OCI-LY3 (cell line): ENCODE results near the gene KEL.

Experiments used
- H2AFZ ChIP-seq: fragments of 200-600, 300-600 bp; shearing (Covaris generic); 2 replicates; pipeline ENCODE4 v1.6.0; 2014; ENCODE audit warnings: antibody characterized with exemption, low read depth, low read length
- H3K27ac ChIP-seq: fragments of 200-600, 300-600 bp; sonication (generic); 2 replicates; pipeline ENCODE4 v1.5.1; 2014; ENCODE audit warnings: mild to moderate bottlenecking, low read length, moderate library complexity, mixed read lengths
- H3K27me3 ChIP-seq: fragments of 200-600, 300-600 bp; sonication (generic); 2 replicates; pipeline ENCODE4 v1.6.1; 2014; ENCODE audit warnings: low read depth, low read length, mixed read lengths
- H3K36me3 ChIP-seq: fragments of 200-600, 300-600 bp; sonication (generic); replicated peaks from 2 replicates; pipeline ENCODE3; 2014; ENCODE audit warnings: low read depth, low read length, mixed read lengths
- H3K4me1 ChIP-seq: fragments of 300-600, 200-600 bp; sonication (generic); 2 replicates; pipeline ENCODE4 v1.6.1; 2014; ENCODE audit warnings: low read length, mixed read lengths
- H3K4me2 ChIP-seq: fragments of 200-600, 300-600 bp; sonication (generic); 2 replicates; pipeline ENCODE4 v1.6.1; 2014; ENCODE audit warnings: low read length, mixed read lengths
- H3K4me3 ChIP-seq: fragments of 300-600, 200-600 bp; sonication (generic); 2 replicates; pipeline ENCODE4 v1.5.1; 2014; ENCODE audit warnings: antibody characterized with exemption, mild to moderate bottlenecking, low read length, moderate library complexity
- H3K79me2 ChIP-seq: fragments of 300-600, 200-600 bp; shearing (Covaris generic); 2 replicates; pipeline ENCODE4 v1.6.1; 2014; ENCODE audit warnings: mild to moderate bottlenecking, low read length, mixed read lengths
- H3K9ac ChIP-seq: fragments of 300-600, 200-600 bp; shearing (Covaris generic); 2 replicates; pipeline ENCODE4 v1.6.0; 2014; ENCODE audit warnings: mild to moderate bottlenecking, low read length, moderate library complexity
- H3K9me3 ChIP-seq: fragments of 200-600, 300-600 bp; shearing (Covaris generic); 2 replicates; pipeline ENCODE4 v1.6.1; 2014; ENCODE audit warnings: low read length, mixed read lengths; ENCODE audit not compliant: insufficient read depth
- H4K20me1 ChIP-seq: fragments of 200-600, 300-600 bp; sonication (generic); 2 replicates; pipeline ENCODE4 v1.6.1; 2016; ENCODE audit warnings: low read length, mixed read lengths; ENCODE audit not compliant: insufficient read depth
- EZH2phosphoT487 ChIP-seq: fragments of 200-600 bp; shearing (Covaris generic); IDR thresholded peaks from 2 replicates; pipeline ENCODE4 v1.6.1; 2018; ENCODE audit warnings: antibody characterized with exemption, mixed run types, low read depth
- TF ChIP-seq, protein P1 (sequence below): fragments of 200-600, 300-600 bp; sonication (generic); IDR thresholded peaks from 2 replicates; pipeline ENCODE4 v1.5.1; 2014; ENCODE audit warnings: antibody characterized with exemption, low read length, low read depth

Gene KEL

DNA sequence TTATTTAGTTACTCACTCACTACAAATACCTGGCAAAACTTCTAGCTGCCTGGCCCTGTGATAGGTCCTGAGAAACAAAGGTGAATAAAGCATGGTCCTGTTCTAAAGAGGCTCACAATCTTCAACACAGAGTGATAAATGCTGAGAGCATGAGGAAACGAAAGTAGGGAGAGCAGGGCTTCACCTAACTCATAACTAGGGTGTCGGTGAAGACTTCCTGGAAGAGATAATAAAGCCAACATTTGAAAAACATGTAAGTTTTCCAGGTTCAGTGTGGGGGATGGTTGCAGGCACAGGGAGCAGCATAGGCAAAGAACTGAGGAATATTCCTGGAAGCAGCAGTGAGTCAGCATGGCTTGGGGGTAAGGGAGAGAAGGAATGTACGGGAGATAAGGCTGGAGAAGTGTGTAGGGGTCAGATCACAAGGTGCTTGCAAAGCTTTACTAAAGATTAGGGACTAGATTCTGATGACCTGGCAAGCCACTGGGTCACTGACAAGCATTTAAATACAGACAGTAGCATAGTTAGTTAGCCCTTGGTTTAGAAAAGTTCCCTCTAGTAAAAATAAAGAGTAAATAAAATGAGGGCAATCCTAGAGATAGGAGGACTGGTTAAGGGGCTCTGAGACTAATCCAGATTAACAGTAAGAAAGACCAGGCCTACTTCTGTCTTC is 5.1 kb downstream of the KEL start:
- no peak for TF ChIP-seq EZH2phosphoT487
- TF ChIP-seq, protein P1, sequence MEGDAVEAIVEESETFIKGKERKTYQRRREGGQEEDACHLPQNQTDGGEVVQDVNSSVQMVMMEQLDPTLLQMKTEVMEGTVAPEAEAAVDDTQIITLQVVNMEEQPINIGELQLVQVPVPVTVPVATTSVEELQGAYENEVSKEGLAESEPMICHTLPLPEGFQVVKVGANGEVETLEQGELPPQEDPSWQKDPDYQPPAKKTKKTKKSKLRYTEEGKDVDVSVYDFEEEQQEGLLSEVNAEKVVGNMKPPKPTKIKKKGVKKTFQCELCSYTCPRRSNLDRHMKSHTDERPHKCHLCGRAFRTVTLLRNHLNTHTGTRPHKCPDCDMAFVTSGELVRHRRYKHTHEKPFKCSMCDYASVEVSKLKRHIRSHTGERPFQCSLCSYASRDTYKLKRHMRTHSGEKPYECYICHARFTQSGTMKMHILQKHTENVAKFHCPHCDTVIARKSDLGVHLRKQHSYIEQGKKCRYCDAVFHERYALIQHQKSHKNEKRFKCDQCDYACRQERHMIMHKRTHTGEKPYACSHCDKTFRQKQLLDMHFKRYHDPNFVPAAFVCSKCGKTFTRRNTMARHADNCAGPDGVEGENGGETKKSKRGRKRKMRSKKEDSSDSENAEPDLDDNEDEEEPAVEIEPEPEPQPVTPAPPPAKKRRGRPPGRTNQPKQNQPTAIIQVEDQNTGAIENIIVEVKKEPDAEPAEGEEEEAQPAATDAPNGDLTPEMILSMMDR: no peak
- Histone ChIP-seq H3K27ac (no peak overlapping the region), H4K20me1 (no peaks in the 10 kb centered on the region), H3K36me3 (no peaks in the 10 kb centered on the region), H3K4me3 (no peak overlapping the region), H3K79me2 (no peaks in the 10 kb centered on the region), H3K4me1 (peaks cover 13% of the 10 kb centered on the region), H2AFZ (peak overlapping the region; percentile 56; the same call in 1 of the 2 replicates), H3K9me3 (peaks cover 16% of the 10 kb centered on the region; the same call in 1 of the 2 replicates), H3K27me3 (peaks cover 28% of the 10 kb centered on the region), H3K4me2 (peak overlapping the region; percentile 32), H3K9ac (no peak overlapping the region)

DNA sequence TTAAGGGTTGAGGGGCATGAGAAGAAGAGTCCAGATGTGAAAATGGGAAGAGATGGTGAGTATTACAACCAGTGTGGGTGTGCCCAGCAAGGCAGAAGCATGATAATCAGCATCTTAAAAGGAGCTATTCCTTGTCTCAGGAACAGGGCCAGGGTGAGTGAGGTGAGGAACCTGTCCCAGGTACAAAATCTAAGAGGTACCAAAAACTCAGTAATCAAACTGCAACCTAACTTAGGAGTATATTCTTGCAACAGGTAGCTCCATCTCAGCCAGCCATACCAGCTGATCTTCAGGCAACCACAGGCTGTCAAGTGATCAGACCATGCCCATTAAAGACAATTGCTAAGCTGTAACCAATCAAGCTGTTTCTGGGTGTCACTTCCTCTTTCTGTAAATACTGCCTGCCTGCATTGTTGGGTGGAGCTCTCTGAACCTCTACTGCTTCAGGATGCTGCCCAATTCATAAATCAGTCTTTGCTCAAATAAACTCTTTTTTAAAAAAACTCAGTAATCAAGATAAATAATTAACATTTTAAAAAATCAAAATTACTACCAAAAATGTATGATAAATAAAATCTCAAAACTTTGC is 7.4 kb downstream of the KEL start:
- TF ChIP-seq, protein P1: no peak
- no peak for TF ChIP-seq EZH2phosphoT487
- Histone ChIP-seq H3K4me2 (no peak overlapping the region), H3K36me3 (no peaks in the 10 kb centered on the region), H3K79me2 (no peaks in the 10 kb centered on the region), H3K9ac (no peak overlapping the region), H3K27ac (no peak overlapping the region), H4K20me1 (no peaks in the 10 kb centered on the region), H3K9me3 (peaks cover 16% of the 10 kb centered on the region; the same call in 1 of the 2 replicates), H3K27me3 (peaks cover 34% of the 10 kb centered on the region), H3K4me1 (peaks cover 11% of the 10 kb centered on the region), H3K4me3 (no peak overlapping the region), H2AFZ (no peak overlapping the region)

DNA sequence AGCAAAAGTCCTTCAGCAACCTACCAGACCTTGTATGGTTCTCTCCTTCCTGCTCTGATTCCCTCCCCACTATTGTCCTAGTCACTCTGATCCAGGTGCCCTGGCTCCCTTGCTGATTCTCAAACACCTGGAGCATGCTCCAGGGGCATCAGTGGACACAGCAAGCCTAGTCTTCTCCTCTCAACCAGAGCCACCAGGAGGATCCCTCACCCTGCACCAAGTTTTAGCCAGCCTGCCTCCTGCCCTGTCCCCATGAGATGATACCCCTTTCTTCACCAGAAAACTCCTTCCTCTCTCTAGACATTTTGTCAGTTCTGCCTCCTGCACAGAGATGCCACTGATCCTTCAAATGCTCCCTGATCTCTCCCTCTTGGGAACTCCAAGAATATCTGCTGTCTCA is 11.9 kb downstream of the KEL start:
- H3K27ac ChIP-seq: no peak overlapping the region
- H3K4me2 ChIP-seq: no peak overlapping the region
- H3K79me2 ChIP-seq: no peaks in the 10 kb centered on the region
- no peak overlapping the region for H3K9ac ChIP-seq
- peaks cover 6% of the 10 kb centered on the region; the same call in 1 of the 2 replicates for H3K9me3 ChIP-seq
- peaks cover 2% of the 10 kb centered on the region; the same call in 1 of the 2 replicates for H3K4me1 ChIP-seq
- no peaks in the 10 kb centered on the region for H4K20me1 ChIP-seq
- peaks cover 36% of the 10 kb centered on the region for H3K27me3 ChIP-seq
- no peak overlapping the region for H2AFZ ChIP-seq
- no peak overlapping the region for H3K4me3 ChIP-seq
- no peak for TF ChIP-seq EZH2phosphoT487
- TF ChIP-seq, protein P1: no peak
- H3K36me3 ChIP-seq: no peaks in the 10 kb centered on the region

DNA sequence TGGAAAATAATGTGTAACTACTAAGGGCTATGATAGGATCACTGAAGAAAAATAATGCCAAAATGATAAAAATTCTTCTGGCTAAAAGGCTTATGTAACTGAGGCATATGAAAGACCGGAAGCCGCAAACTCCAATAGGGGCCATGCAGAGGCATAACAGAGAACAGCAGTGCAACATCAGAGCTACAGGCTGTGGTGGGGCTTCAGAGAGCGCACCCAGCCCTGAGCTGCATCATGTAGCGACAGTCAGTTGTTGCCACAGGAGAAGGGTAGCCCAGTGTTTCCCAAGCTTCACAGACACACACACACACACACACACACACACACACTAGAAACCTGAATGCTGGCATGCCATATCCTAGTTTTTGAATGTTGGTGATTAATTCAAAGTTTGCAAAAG is 13.6 kb downstream of the KEL start:
- Histone ChIP-seq H3K4me1 (peaks cover 4% of the 10 kb centered on the region; the same call in 1 of the 2 replicates), H3K4me2 (no peak overlapping the region)
- no peak for TF ChIP-seq EZH2phosphoT487
- TF ChIP-seq, protein P1: no peak

More for the DNA sequence above, 13.6 kb downstream of the KEL start:
- Histone ChIP-seq H3K4me3 (no peak overlapping the region), H2AFZ (no peak overlapping the region), H3K27ac (no peak overlapping the region), H3K9ac (no peak overlapping the region), H3K27me3 (peaks cover 33% of the 10 kb centered on the region), H3K79me2 (no peaks in the 10 kb centered on the region), H3K36me3 (no peaks in the 10 kb centered on the region), H4K20me1 (no peaks in the 10 kb centered on the region), H3K9me3 (no peaks in the 10 kb centered on the region)
